DMS114 treated with DMSO at 0.1 percent for 48 hours (cell line): ENCODE measurements around the gene CDR2L.
A peak's percentile ranks its signal among the peaks of the same experiment; 100 is the strongest.
"Not testable (repeated sequence)": the region's sequence is repeated elsewhere in the genome, so short reads cannot be mapped to it uniquely, and the experiment has no call there.

Source experiments
- DNase-seq: peaks from one replicate; lab custom pipeline; 2025; ENCODE audit not compliant: unreplicated experiment; lab: John Stamatoyannopoulos, UW

CDR2L gene

GRCh38 chr17:74979408-74980146 is 7.9 kb upstream of the CDR2L start:
- DNase-seq, result no peak

GRCh38 chr17:74981318-74981978 is 6.0 kb upstream of the CDR2L start:
- DNase-seq, result no peak

GRCh38 chr17:74981979-74982662 is 5.3 kb upstream of the CDR2L start:
- DNase-seq, result peak; percentile 35

- DNase-seq, result not testable (repeated sequence)
Observed at GRCh38 chr17:74982663-74983313, 4.6 kb upstream of the CDR2L start.

DNA sequence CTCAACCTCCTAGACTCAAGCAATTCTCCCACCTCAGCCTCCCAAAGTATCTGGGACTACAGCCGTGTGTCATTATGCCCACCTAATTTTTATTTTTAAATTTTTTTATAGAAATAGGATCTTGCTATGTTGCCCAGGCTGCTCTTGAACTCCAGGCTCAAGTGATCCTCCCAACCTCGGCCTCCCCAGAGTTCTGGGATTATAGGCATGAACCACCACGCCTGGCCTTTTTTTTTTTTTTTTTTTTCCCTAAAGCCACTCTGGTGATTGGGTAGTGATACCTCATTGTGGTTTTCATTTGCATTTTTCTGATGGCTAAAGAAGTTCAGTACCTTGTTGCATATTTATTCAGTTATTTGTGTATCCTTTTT is 1.2 kb upstream of the CDR2L start:
- no peak for DNase-seq

GRCh38 chr17:74987909-74988711 is 678 bp downstream of the CDR2L start:
- no peak for DNase-seq

- no peak for DNase-seq
Observed at GRCh38 chr17:74990581-74991105, 3.2 kb downstream of the CDR2L start.

DNA sequence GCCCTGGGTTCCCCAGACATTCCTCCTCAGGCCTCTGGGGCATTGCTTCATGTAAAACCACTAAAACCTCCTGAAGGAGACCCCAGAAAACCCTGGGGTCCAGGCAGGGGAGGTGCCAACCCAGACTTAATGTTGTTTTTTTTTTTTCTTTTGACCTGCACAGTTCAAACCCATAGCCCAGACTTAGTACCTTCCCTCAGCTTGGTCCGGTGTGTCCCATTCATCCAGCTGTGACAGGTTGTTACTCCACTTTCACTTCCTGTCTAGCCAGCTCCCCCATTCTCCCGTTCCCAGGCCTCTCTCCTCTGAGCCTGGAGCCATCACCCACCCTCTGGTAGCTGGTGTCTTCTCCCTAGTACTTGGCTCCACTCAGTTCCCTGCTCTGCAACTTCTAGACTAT is 4.8 kb downstream of the CDR2L start:
- DNase-seq, result no peak

- DNase-seq, result no peak
Observed at GRCh38 chr17:74994440-74994839, 7.0 kb downstream of the CDR2L start.

GRCh38 chr17:74995847-74996246 is 8.4 kb downstream of the CDR2L start:
- no peak for DNase-seq

DNA sequence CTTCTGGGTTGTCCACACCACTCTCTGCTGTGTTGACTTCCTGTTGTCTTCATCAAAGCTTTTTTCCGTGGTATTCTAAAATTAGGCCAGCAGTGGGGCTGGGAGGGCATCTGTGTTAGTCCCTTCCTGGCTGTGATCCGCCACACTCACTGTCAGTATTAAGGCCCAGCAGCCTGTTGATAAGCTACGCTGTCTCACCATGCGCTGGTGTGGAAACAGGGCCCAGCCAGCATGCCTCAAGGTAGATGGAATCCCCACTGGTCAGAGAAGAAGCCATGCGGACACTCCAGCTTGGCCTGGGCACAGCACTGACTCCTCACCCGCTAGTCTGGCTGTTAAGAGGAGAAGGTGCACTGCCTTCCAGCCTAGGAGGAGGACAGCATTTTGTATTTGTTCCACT is 11.4 kb downstream of the CDR2L start:
- DNase-seq, result no peak

DNA sequence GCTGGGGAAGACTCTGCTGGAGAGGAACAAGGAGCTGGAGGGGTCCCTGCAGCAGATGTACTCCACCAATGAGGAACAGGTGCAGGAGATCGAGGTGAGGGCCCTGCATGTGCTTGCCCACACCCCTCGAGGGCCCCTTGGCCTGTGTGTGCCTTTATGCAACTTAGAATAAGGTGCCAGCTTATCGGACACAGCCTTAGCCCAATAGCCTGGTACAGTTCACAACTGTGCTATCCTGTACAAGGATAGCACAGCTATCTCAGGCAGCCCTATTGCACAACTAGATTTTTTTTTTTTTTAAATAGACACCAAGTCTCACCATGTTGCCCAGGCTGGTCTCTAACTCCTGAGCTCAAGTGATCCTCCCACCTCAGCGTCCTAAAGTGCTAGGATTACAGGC is 12.1 kb downstream of the CDR2L start:
- DNase-seq, result no peak

- DNase-seq, result no peak
Observed at GRCh38 chr17:75001915-75002843, 14.7 kb downstream of the CDR2L start.

DNA sequence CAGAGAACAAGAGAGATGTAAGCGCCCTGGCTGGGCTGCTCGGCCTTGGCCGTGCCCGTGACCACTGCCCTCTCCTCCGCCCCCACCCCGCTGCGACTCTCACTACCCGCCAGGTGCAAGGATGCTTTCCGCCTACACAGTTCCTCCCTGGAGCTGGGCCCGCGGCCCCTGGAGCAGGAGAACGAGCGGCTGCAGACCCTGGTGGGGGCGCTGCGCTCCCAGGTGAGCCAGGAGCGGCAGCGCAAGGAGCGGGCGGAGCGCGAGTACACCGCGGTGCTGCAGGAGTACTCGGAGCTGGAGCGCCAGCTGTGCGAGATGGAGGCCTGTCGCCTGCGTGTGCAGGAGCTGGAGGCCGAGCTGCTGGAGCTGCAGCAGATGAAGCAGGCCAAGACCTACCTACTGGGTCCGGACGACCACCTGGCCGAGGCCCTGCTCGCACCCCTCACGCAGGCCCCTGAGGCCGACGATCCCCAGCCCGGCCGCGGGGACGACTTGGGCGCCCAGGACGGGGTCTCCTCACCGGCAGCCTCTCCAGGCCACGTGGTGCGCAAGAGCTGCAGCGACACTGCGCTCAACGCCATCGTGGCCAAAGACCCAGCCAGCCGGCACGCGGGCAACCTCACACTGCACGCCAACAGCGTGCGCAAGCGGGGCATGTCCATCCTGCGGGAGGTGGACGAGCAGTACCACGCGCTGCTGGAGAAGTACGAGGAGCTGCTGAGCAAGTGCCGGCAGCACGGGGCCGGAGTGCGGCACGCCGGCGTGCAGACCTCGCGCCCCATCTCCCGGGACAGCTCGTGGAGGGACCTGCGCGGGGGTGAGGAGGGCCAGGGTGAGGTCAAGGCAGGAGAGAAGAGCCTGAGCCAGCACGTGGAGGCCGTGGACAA is 15.9 kb downstream of the CDR2L start:
- DNase-seq, result no peak

DNA sequence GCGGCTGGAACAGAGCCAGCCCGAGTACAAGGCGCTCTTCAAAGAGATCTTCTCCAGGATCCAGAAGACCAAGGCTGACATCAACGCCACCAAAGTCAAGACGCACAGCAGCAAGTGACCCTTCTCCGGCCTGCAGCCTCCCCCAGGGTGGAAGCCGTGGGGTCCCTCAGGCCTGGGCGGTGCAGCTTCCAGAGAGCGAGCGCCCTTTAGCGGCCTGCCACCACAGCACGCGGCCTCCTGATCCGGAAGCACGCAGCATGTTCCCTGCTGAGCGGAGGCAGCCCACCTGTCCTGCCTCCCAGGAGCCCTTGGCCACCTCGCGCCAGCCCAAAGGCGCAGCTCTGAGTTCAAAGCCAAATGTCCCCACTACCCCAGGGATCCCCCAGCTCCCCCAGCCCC is 16.5 kb downstream of the CDR2L start:
- DNase-seq, result no peak

DNA sequence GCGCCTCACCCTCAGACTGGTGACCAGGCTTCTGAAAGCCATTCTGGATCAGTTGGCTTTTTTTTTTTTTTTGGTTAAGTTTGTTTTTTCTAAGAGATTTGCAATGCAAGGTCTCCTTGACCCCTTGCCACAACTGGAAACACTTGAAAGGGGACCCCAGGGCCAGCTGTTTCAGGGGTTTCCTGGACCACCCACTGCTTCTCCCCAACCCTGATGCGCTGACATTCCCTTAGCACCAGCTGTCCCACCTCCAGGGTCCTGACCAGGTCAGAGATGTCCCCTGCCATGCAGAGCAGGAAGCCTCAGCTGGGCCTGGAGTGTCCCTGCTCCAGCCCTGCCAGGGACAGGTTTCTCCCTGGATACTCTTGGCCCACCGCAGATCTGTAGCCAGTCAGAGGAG is 16.9 kb downstream of the CDR2L start:
- no peak for DNase-seq

GRCh38 chr17:75005291-75005690 is 17.9 kb downstream of the CDR2L start:
- DNase-seq, result no peak

DNA sequence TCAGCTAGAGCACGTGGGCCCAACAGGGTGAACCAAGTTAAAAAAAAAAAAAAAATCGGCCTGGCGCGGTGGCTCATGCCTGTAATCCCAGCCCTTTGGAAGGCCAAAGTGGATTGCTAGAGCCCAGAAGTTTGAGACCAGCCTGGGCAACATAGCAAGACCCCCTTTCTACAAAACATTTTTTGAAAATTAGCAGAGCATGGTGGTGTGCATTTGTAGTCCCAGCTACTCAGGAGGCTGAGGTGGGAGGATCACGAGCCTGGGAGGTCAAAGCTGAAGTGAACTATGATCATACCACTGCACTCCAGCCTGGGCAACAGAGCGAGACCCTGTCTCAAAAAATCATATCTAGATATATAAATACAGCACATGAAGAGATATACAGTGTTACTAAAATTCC is 18.7 kb downstream of the CDR2L start:
- DNase-seq, result not testable (repeated sequence)

GRCh38 chr17:75006653-75007052 is 19.2 kb downstream of the CDR2L start:
- no peak for DNase-seq
